ENCODE measurements around the gene PTPN18.

GRCh38 chr2:130375291-130376266 is 19.7 kb downstream of the PTPN18 start:
- TF ChIP-seq CTCF (IDR thresholded peaks at IDR 0.05) = no peak
- TF ChIP-seq POLR2AphosphoS5 (IDR thresholded peaks at IDR 0.05) = no peak
- TF ChIP-seq POLR2A (IDR thresholded peaks at IDR 0.05) = no peak

Measured in stomach (tissue), 4 donors.